ENCODE data around the gene PITPNC1. TPM values are rescaled to one million over a fixed set of nuclear protein-coding genes. Genes with fewer than 3 reads are reported as not detected.

The PITPNC1 gene
- total RNA-seq, 1 donor from 2014 or later: 15.1 TPM

DNA sequence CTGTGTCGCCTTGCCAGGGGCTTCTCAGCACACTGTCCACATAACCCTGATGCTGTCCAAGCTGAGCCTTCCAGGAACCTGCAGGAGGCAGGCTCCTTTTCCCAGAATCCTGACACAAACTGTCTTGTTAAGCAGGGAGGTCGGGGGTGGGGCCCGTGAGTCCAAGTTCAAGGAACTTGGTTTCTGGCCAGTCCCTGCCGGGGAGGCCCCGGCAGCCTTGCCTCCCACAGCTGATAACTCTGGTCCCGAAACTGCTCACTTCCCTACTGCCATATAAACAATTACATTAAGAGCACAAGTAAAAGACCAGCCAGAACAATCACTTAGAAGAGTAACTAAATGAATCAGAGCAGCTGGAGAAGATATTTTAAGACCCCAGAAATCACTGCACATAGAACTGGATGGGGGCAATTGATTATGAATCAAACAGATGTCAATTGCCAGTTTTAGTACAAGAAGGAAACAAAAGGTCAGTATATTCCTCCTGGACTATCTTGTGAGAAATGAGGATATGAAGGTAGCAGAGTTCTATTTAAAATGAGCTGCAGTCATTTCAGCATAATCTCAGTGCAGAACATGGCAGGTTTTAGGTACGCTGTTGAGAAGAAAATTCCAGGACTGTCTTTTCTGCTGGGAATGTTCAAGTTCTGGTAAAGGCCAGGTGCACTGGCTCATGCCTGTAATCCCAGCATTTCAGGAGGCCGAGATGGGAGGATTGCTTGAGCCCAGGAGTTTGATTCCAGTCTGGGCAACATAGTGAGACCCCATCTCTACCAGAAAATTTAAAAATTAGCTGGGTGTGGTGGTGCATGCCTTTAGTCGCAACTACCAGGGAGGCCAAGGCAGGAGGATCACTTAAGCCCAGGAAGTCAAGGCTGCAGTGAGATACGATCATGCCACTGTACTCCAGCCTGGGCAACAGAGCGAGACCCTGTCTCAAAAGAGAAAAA lies 169.8 kb downstream of the PITPNC1 start:
- peak in 1 of 2 donors; percentile 27 for DNase-seq (ENCODE audit: low read depth in 2 of 2)

DNA sequence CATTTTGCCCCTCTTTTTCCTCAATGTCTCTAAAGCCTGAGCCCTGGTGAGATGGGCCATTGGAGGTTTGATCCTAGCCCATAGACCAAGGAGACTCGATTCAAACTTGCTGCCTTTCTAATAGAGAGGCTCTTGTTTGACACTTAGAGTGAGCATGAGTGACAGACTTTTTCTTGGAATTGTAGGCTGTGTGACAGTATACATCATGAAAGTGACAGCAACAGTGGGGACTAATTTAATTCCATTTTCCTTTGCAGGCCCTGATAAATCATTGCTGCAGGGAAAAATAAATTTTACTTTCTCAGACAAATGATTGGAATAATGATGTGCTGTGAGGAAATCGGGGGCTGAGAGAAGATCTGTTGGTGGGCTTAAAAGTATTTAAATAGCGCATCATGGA lies 171.6 kb downstream of the PITPNC1 start:
- DNase-seq (ENCODE audit: low read depth in 2 of 2): no peak

DNA sequence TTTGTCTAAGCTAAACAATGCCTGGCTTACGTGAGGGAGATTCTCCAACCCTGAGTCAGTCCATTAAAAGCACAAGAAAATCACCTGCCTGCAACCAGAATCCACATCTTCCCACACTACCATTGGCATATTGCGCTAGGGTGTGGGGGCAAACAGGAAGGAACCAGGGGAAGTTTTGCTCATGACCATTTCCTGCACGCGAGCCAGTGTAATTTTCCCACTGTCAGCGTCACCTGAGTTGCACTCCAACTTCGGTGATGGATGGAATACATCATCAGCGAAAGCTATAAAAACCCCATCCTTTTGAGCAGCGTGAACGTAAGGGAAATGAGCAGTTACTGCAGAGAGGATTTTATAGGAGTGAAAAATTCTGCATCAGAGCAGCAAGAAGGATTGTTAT lies 172.7 kb downstream of the PITPNC1 start:
- peak; percentile 99 to 100 for DNase-seq (ENCODE audit: low read depth in 2 of 2)

DNA sequence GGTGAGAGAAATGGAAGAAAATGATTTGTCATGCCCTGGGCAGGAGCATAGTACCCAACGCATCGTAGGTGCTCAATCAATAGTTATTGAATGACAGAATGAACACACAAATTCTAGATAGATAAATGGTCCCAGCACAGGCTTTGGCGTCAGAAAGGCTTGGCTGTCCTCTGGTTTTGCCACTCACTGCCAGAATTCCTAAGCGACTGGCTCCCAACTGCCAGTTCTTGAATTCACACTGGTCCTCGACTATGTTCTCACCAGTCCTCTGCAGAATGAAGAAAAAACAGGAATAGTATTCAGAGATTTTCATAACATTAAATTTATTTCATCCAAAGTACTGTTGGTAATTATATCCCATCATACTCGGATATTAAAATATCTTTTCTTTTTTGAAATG lies 177.6 kb downstream of the PITPNC1 start:
- DNase-seq (ENCODE audit: low read depth in 2 of 2): no peak

DNA sequence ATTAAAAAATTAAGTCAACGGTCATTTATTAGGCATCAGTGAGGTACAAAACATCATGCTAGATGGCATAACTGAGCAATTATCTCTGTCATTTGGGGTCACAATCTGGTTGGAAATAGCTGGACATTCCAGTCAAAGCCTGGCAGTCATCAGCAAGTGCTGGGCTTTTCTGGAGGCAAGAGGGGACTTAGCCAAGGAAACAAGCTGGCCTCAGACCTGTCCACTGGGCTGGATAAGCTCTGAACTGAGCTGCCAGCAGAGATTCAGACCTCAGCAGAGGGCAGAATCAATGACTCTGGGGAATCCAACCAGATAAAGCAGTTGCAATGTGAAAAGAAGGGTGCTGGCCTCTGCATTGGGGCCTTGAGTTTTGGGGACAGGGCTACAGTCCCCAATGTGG lies 178.8 kb downstream of the PITPNC1 start:
- no peak for DNase-seq (ENCODE audit: low read depth in 2 of 2)

DNA sequence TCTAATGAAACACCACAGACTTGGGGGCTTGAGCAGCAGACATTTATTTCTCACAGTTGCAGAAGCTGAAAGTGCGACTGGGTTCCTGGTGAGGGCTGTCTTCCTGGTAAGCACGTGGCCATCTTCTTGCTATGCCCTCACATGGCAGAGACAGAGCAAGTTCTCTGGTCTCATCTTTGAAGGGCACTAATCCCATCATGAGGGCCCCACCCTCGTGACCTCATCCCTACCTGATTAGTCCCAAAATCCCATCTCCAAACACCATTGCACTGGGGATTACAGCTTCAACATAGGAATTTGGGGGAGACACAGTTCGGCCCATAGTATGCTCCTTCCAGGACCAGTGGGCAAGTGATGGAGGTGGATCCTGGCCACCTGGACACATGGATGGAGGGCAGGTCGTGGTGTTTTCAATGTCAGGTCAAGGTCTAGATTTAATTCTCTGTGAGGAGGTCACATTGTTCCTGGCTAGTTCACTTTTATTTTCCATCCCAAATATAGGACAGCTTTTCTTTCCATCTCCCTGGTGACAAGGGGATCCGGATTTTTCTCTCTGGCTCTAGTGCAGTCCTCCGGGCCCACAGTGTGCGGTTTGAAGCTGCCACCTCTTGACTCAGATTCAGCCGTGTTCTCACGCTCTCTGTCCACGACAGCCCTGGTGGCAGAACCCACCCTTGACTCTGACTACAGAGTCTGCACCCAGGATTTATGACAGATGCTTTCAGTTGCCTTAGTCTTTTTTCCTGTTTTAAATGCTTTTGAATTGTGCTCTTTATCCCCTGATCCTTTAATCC lies 180.2 kb downstream of the PITPNC1 start:
- no peak for DNase-seq (ENCODE audit: low read depth in 2 of 2)

DNA sequence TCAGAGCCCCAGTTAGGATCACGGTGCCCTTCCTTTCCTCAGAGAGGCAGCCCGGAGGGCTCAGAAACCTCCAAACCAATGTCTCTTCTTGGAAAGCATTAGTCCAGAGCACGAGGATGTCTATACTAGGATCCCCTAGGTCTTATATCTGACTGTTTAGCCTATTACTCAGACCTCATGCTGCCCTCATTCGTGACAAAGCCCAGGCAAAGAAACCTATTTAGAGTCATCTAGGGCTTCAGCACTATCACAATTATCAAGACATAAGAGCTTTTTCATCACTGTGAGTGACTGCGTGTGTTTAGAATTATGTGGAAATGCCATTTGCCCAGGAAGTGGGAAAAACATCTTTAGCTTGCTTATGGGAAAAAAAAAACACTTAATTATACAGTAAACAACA lies 180.8 kb downstream of the PITPNC1 start:
- DNase-seq (ENCODE audit: low read depth in 2 of 2): no peak

DNA sequence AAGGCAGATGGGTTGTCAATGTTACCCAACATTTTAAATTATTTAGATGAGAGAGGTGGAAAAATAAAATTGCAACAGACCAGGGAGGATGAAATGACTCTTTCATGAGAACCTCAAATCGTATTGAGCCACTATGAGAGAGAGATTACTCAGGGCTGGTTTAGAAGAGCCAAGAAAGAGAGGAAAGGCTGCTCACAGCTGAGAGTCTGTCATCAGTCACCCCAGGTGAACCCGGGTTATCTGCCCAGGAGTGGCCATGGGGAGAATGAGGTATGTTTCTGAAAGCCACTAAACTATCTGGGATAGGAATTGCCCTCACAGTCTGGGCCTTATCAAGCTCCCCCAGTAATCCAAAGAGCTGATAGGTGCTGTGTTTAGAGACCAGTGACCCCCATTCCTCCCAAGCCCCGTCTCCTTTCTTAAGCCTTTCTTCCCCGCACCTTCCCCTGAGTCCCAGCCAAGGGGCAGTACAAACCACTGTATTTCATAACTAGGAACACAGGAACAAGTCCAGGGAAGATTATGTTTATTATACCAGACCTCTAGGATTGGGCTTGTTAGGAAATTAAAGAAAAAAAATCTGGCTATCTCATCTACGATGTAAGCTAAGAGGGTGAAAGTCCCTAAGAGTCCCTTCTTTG lies 181.8 kb downstream of the PITPNC1 start:
- DNase-seq (ENCODE audit: low read depth in 2 of 2): no peak

DNA sequence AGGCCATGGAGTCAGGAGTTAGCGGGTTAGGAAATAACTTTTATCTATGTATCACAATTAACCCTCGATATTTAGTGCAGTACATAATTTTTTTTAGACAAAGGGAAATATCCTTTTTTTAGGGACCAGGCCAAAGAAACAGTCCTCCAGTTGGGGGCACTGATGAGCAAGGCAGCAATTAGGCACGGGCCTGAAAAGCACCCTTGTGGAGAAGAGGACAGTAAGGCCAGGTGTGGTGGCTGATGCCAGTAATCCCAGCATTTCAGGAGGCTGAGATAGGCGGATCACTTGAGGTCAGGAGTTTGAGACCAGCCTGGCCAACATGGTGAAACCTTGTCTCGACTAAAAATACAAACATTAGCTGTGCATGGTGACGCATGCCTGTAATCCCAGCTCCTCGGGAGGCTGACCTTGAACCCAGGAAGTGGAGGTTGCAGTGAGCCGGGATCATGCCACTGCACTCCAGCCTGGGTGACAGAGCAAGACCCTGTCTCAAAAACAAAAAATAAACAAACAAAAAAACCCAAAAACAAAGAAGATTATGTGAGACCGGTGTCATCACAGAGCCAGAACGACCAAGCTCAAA lies 182.4 kb downstream of the PITPNC1 start:
- no peak for DNase-seq (ENCODE audit: low read depth in 2 of 2)

DNA sequence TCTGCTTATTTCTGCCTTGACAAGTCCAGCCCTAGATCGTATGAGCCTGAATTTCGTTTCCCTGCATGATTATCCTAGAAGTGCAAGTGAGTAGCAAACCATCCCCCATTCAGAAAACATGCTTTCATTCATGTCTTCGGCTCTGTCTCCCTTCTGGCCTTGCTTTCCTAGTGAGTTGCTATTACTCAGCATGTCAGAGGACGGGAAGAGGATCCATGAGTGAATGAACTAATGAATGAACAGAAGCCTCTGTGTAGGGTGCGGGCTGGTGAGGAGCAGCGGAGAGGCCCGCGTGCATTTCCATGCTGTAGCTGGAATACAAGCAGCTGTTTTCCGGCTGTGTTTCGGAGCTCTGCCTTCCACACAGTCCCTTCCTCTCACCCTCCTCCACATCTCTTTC lies 184.9 kb downstream of the PITPNC1 start:
- no peak for DNase-seq (ENCODE audit: low read depth in 2 of 2)

DNA sequence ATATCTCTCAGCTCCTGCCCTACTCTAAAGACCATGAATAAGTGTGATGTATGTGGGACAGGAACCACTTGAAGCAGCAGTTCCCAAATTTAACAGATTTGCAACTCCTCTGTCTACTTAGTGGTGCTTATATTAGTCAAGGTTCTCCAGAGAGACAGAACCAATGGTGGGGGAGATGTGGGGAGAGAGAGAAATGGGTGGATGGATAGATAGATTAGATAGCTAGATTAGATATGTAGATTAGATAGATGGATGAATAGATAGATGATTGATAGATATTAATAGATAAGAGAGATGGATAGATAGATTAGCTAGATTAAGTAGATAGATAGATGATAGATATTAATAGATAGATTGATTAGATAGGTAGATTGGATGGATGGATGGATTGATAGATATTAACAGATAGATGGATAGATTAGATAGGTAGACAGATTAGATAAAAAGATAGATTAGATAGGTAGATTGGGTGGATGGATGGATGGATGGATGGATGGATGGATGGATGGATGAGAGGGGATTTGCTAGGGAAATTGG lies 186.7 kb downstream of the PITPNC1 start:
- no peak for DNase-seq (ENCODE audit: low read depth in 2 of 2)

DNA sequence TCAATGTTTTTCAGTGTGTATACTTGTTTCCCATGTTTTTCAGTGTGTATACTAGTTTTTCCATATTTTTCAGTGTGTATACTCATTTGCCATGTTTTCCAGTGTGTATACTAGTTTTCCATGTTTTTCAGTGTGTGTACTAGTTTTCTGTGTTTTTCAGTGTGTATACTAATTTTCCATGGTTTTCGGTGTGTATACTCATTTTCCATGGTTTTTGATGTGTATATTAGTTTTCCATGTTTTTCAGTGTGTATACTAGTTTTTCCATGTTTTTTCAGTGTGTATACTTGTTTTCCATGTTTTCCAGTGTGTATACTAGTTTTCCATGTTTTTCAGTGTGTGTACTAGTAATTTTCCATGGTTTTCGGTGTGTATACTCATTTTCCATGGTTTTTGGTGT lies 188.0 kb downstream of the PITPNC1 start:
- DNase-seq (ENCODE audit: low read depth in 2 of 2): no peak

DNA sequence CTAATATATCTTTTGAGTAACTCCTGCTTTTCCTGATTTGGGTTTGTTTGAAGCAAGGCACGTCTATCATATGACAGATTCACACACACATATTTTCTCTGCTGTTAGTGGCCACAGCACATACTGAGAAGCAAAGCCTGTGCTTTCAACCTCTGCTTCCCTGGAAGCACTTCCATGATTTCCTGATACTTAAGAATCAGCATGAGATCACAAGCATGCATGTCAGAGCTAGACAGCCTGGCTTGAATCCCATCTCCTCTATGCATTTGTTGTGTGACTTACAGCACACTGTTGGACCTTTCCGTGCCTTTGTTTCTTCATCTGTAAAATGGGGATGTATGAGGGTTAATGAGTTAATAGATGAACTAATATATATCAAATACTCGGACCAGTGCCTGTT lies 189.6 kb downstream of the PITPNC1 start:
- no peak for DNase-seq (ENCODE audit: low read depth in 2 of 2)

DNA sequence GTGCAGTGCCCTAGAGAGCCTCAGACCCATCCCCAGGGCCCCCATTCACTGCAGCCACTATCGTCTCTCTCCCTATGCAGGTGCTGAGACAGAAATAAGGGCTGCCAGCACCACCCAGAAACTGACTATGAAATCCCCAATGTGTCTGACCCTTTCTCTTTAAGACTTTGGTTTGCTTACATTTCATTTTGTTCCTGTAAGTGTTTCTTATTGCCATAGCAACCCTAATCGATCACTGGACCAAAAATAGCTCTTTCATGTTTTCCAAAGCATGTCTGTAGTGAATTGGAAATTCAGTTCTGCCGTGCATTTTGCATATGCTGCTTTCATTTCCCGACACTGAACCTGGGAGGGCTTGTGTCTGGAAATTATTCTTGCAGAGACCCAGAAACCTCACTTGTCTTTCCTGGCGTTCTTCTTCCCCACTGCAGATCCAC lies 192.0 kb downstream of the PITPNC1 start:
- DNase-seq (ENCODE audit: low read depth in 2 of 2): no peak

DNA sequence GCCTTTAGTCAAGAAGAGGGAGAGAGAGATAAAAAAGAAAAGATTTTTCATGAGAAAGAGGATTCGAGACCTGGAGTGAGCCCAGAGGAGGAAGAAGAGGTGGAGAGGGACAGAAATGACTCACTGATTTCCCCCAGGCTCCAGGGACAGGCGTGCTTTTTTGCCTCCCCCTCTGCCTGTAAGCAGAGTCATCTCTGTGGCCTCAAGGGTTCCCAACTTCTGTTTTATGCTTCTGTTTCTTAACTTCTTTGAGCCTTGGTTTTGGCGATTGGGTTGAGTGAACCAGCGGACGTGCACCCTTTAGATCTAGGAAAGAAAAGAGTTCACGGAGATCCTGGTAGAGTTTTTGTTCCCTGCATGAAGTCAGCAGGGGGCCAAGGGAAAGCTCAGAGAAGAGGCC lies 192.8 kb downstream of the PITPNC1 start:
- peak in 1 of 2 donors; percentile 45 for DNase-seq (ENCODE audit: low read depth in 2 of 2)

DNA sequence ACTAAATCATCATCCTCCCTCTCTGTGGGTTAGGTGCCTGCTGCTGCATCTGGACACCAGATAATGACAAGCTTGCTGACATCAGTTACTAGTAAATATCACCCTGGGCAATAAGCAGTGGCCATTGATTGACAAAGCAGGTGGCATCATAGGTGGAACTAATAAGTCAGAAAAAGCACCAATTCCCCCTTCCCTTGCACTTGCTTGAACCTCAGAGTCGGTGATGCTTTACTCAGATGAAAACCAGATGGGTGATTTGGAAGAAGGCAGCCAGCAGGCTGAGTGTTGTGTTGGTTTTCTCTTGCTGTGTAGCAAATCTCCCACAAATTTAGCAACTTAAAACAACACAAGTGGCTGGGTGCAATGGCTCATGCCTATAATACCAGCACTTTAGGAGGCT lies 193.7 kb downstream of the PITPNC1 start:
- no peak for DNase-seq (ENCODE audit: low read depth in 2 of 2)

DNA sequence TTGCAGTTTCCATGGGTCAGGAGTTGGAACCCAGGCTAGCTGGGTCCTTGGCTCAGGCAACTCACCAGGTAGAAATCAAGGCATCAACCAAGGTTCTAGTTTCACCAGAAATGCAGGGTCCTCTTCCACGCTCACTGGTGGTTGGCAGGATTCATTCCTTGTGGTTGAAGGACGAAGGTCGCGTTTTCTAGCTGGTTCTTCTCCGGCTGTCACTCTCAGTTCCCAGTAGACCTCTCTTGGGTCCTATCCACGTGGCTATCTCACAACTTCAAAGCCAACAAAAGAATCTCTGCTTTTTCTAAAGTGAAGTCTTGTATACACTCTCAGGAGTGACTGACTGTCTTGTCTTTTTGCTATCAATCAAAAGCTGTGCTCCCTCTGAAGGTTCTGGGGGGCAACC lies 194.4 kb downstream of the PITPNC1 start:
- no peak for DNase-seq (ENCODE audit: low read depth in 2 of 2)

DNA sequence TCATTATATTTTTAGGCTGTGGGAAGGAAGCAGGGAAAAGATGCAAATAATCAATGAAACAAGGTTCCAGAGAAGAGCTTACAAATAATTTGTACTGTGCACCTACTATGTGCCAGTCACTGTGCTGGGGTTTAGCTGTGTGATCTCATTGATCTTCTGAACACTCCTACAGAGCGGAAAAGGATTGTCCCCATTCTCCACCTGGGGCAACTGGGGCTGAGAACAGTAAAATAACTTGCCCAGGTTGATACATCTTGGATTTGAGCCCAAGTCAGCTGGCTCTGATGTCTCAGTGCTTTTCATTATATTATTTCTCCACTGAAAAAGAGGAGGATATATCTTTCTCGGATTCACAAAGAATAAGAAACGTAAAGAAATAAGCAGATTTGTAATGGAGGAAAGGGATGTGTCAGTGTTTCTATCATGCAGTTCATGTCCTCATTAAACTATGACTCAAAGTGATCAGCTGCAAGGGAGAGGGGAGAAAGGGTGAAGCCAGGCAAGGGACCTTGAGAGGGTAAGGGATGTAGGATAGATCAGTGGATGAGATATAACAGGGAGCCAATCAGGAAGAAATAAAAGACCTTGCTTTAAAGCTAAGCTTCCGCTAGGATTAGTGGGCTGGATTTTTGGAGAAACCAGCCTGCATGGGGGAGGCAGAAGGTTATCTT lies 197.0 kb downstream of the PITPNC1 start:
- DNase-seq (ENCODE audit: low read depth in 2 of 2): no peak

DNA sequence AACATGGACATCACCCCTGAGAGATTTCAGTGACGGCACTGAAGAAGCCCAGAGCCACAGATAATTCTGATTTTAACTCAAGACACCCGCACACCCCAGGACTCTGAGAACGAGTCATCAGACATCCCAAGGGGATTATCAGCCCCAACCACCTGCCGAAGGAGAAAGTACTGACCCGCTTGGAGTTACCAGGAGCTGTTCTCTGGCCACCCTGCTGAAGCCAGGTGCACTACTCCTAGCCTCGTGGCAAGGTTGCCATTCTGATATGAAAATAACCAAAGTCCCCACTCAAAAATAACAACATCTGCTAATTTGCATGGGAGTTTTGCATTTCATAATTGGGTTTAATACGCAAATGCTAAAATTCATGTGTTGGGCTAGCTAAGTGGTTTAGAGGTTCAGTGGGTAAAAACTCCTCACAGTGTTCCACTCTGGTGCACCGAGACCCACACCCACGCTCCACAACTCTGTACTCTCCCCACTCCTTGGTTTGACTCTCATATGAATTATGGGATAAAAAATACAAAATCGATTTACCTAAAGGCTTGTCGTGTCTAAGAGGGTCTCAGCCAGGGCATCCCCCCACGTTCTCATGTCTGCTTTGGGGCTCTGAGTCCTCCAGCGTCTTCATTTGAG lies 197.7 kb downstream of the PITPNC1 start:
- no peak for DNase-seq (ENCODE audit: low read depth in 2 of 2)

DNA sequence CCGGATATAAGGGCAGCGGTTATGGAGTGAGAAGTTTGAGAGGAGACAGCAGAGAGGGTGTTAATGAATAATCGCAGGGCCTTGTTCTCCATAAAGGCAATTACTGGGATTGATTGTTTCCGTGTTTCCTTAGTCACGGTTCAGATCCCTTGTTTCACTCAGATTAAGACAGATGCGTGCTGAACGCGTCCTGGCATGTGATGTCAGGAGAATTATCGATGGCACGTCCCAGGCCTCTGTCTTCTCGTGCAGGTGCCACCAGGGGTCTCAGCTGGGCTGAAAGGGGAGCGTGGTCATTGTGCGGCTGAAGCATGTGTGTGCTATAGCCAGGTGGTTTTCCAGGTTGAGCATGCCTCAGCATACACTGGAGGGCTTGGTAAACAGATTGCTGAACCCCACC lies 198.2 kb downstream of the PITPNC1 start:
- no peak for DNase-seq (ENCODE audit: low read depth in 2 of 2)

Data from dermis microvascular lymphatic vessel endothelial cell (primary cell).